ENCODE measurements around the gene TGFB1. TPM values are rescaled to one million over a fixed set of nuclear protein-coding genes. Genes with fewer than 3 reads are reported as not detected.

The TGFB1 gene
- total and polyA plus RNA-seq, 9 of the 15 experiments (the other 6 are each of a cell fraction or from before 2014, with no cell fraction given): 0.24 to 159 (median 17.2) TPM

GRCh38 chr19:41397086-41398049, 43.6 kb upstream of the TGFB1 start, which contains the start of the genes BCKDHA and EXOSC5 (continued):
- TF ChIP-seq ZBTB40 (IDR thresholded peaks at IDR 0.05) (peak; percentile 49; the same call in 1 of the 2 replicates), ZBTB40 (CRISPR knock-in tag; IDR thresholded peaks at IDR 0.05) (no peak), CBFB (CRISPR knock-in tag; IDR thresholded peaks at IDR 0.05) (no peak), BRD4 (IDR thresholded peaks at IDR 0.05) (no peak), ZNF717 (CRISPR knock-in tag; IDR thresholded peaks at IDR 0.05) (no peak), ZKSCAN1 (IDR thresholded peaks at IDR 0.05; ENCODE audit: low read depth, low read length) (no peak), MCM2 (IDR thresholded peaks at IDR 0.05; ENCODE audit: low read depth) (no peak), MAFF (IDR thresholded peaks at IDR 0.05; ENCODE audit: low read length) (no peak), SMARCA4 (IDR thresholded peaks at IDR 0.05) (no peak), SIX5 (IDR thresholded peaks at IDR 0.05; ENCODE audit: borderline replicate concordance in 1 of 2, insufficient read depth in 1 of 2, low read depth in 1 of 2, low read length in 2 of 2) (no peak), NR3C1 (CRISPR knock-in tag; IDR thresholded peaks at IDR 0.05) (no peak), YBX1 (IDR thresholded peaks at IDR 0.05) (no peak), SMC3 (conservative IDR thresholded peaks at IDR 0.05; ENCODE audit: insufficient read depth, low read depth, low read length) (no peak)
- TF ChIP-seq, protein P1, sequence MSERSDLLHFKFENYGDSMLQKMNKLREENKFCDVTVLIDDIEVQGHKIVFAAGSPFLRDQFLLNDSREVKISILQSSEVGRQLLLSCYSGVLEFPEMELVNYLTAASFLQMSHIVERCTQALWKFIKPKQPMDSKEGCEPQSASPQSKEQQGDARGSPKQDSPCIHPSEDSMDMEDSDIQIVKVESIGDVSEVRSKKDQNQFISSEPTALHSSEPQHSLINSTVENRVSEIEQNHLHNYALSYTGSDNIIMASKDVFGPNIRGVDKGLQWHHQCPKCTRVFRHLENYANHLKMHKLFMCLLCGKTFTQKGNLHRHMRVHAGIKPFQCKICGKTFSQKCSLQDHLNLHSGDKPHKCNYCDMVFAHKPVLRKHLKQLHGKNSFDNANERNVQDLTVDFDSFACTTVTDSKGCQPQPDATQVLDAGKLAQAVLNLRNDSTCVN (CRISPR knock-in tag; IDR thresholded peaks at IDR 0.05): peak; percentile 16; the same call in 1 of the 2 replicates
